ENCODE results near the gene ABCC8. TPM values are rescaled to one million over a fixed set of nuclear protein-coding genes. Genes with fewer than 3 reads are reported as not detected.

The ABCC8 gene
- total RNA-seq, 1 donor = not detected

DNA sequence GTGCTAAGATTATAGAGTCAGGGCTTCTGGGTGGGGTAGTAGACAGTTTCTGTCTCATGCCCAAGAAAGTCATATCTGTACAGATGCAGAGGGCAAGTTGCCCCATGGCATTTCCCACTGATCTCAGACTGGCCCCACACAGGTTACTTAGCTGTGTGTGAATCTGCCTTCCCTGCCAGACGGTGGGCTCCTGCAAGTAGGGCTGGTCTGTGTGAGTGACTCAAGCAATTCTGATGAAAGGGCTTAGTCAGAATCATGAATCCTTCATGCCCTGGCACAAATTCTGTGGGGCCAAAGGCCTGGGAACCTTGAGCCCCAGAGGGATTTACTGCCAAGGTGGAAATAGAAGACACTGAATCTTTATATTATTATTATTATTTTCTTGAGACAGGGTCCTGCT, 37.2 kb upstream of the ABCC8 start:
- no peaks in the 10 kb centered on the region for H4K20me1 ChIP-seq (ENCODE audit: insufficient read depth, low read length)
- DNase-seq (ENCODE audit: insufficient read length, low spot score, missing footprints) = peak; percentile 63
- H3K4me1 ChIP-seq (ENCODE audit: insufficient read depth, low read length) = peaks cover under 1% of the 10 kb centered on the region
- TF ChIP-seq, protein P1, sequence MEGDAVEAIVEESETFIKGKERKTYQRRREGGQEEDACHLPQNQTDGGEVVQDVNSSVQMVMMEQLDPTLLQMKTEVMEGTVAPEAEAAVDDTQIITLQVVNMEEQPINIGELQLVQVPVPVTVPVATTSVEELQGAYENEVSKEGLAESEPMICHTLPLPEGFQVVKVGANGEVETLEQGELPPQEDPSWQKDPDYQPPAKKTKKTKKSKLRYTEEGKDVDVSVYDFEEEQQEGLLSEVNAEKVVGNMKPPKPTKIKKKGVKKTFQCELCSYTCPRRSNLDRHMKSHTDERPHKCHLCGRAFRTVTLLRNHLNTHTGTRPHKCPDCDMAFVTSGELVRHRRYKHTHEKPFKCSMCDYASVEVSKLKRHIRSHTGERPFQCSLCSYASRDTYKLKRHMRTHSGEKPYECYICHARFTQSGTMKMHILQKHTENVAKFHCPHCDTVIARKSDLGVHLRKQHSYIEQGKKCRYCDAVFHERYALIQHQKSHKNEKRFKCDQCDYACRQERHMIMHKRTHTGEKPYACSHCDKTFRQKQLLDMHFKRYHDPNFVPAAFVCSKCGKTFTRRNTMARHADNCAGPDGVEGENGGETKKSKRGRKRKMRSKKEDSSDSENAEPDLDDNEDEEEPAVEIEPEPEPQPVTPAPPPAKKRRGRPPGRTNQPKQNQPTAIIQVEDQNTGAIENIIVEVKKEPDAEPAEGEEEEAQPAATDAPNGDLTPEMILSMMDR (IDR thresholded peaks at IDR 0.05; ENCODE audit: extremely low read depth, low read depth, low read length) = no peak
- H3K27ac ChIP-seq (ENCODE audit: low read depth, low read length) = no peak overlapping the region
- no peak overlapping the region for H2AFZ ChIP-seq (ENCODE audit: low read length)
- H3K27me3 ChIP-seq (ENCODE audit: insufficient read depth, low read length) = peaks cover 6% of the 10 kb centered on the region
- no peaks in the 10 kb centered on the region for H3K79me2 ChIP-seq (ENCODE audit: insufficient read depth, low read length)
- no peaks in the 10 kb centered on the region for H3K9me3 ChIP-seq (ENCODE audit: low read depth, low read length)
- H3K4me2 ChIP-seq (ENCODE audit: insufficient read depth, low read length) = no peak overlapping the region
- no peak overlapping the region for H3K4me3 ChIP-seq (ENCODE audit: insufficient read depth, low read length)
- no peaks in the 10 kb centered on the region for H3K36me3 ChIP-seq (ENCODE audit: insufficient read depth, low read length)

- H2AFZ ChIP-seq (ENCODE audit: low read length) = no peak overlapping the region
Measured at GRCh38 chr11:17512101-17512500, 35.5 kb upstream of the ABCC8 start.

GRCh38 chr11:17511571-17511970, 34.9 kb upstream of the ABCC8 start:
- TF ChIP-seq, protein P1 (IDR thresholded peaks at IDR 0.05; ENCODE audit: extremely low read depth, low read depth, low read length) = no peak
- peaks cover 4% of the 10 kb centered on the region for H3K4me1 ChIP-seq (ENCODE audit: insufficient read depth, low read length)

More at GRCh38 chr11:17512101-17512500, 35.5 kb upstream of the ABCC8 start:
- no peak for DNase-seq (ENCODE audit: insufficient read length, low spot score, missing footprints)
- Histone ChIP-seq H3K4me1 (ENCODE audit: insufficient read depth, low read length) (peaks cover 4% of the 10 kb centered on the region), H3K4me2 (ENCODE audit: insufficient read depth, low read length) (no peak overlapping the region), H3K27me3 (ENCODE audit: insufficient read depth, low read length) (peaks cover 6% of the 10 kb centered on the region), H3K9me3 (ENCODE audit: low read depth, low read length) (no peaks in the 10 kb centered on the region), H4K20me1 (ENCODE audit: insufficient read depth, low read length) (no peaks in the 10 kb centered on the region), H3K27ac (ENCODE audit: low read depth, low read length) (no peak overlapping the region), H3K79me2 (ENCODE audit: insufficient read depth, low read length) (no peaks in the 10 kb centered on the region), H3K36me3 (ENCODE audit: insufficient read depth, low read length) (no peaks in the 10 kb centered on the region), H3K4me3 (ENCODE audit: insufficient read depth, low read length) (no peak overlapping the region)
- TF ChIP-seq, protein P1 (IDR thresholded peaks at IDR 0.05; ENCODE audit: extremely low read depth, low read depth, low read length) = no peak

DNA sequence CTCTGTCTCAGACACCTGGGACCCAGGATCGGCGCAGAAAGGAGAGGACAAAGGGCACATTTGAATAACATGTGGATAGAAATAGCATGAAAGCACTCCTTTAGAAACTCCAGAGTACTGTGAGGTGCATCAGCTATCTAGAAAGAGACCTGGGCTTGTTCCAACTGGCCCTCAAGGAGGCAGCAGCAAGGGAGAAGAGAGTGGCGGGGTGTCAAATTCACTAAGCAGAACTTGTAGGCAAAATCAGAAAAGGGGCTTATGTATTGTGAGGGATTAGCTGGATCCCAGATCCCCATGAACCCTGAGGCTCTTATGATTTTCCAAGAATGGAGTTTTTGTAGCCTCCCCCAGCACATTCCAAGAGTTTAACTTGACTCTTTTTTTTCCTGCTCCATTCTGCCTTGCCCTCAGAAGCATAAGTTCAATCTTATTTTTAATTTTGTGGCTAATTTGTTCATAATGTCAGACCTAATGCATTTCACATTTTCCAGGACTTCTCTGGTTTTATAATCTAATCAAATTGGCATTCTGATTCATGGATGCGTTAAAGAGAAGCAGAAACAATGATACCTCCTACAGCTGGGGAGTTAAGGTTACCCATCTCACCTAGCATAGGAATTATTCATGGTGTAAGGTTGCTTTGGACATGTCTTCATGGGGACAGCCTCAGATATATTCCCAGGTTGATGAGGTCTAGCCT, 34.0 kb upstream of the ABCC8 start:
- H3K4me1 ChIP-seq (ENCODE audit: insufficient read depth, low read length) = peaks cover 4% of the 10 kb centered on the region
- no peak overlapping the region for H3K4me3 ChIP-seq (ENCODE audit: insufficient read depth, low read length)
- no peak overlapping the region for H3K27ac ChIP-seq (ENCODE audit: low read depth, low read length)
- H3K36me3 ChIP-seq (ENCODE audit: insufficient read depth, low read length) = no peaks in the 10 kb centered on the region
- no peaks in the 10 kb centered on the region for H3K79me2 ChIP-seq (ENCODE audit: insufficient read depth, low read length)
- H3K9me3 ChIP-seq (ENCODE audit: low read depth, low read length) = no peaks in the 10 kb centered on the region
- no peak overlapping the region for H3K4me2 ChIP-seq (ENCODE audit: insufficient read depth, low read length)
- H2AFZ ChIP-seq (ENCODE audit: low read length) = no peak overlapping the region
- no peak for DNase-seq (ENCODE audit: insufficient read length, low spot score, missing footprints)
- H3K27me3 ChIP-seq (ENCODE audit: insufficient read depth, low read length) = peaks cover 7% of the 10 kb centered on the region
- TF ChIP-seq, protein P1 (IDR thresholded peaks at IDR 0.05; ENCODE audit: extremely low read depth, low read depth, low read length) = no peak
- H4K20me1 ChIP-seq (ENCODE audit: insufficient read depth, low read length) = no peaks in the 10 kb centered on the region

More at GRCh38 chr11:17511571-17511970, 34.9 kb upstream of the ABCC8 start:
- Histone ChIP-seq H3K4me2 (ENCODE audit: insufficient read depth, low read length) (no peak overlapping the region), H3K9me3 (ENCODE audit: low read depth, low read length) (no peaks in the 10 kb centered on the region), H4K20me1 (ENCODE audit: insufficient read depth, low read length) (no peaks in the 10 kb centered on the region), H3K27ac (ENCODE audit: low read depth, low read length) (no peak overlapping the region), H3K79me2 (ENCODE audit: insufficient read depth, low read length) (no peaks in the 10 kb centered on the region), H3K4me3 (ENCODE audit: insufficient read depth, low read length) (no peak overlapping the region), H3K36me3 (ENCODE audit: insufficient read depth, low read length) (no peaks in the 10 kb centered on the region), H2AFZ (ENCODE audit: low read length) (no peak overlapping the region), H3K27me3 (ENCODE audit: insufficient read depth, low read length) (peaks cover 6% of the 10 kb centered on the region)
- DNase-seq (ENCODE audit: insufficient read length, low spot score, missing footprints) = no peak
